ENCODE measurements around the gene DIABLO.

The DIABLO gene

GRCh38 chr12:122185079-122185478, 40.8 kb downstream of the DIABLO start:
- no peaks in the 10 kb centered on the region for H3K9me3 ChIP-seq (ENCODE audit: control insufficient read depth, insufficient read depth, low read length)
- H4K20me1 ChIP-seq (ENCODE audit: control insufficient read depth, insufficient read depth, low read depth, low read length): no peaks in the 10 kb centered on the region
- peaks cover 18% of the 10 kb centered on the region for H3K4me1 ChIP-seq (ENCODE audit: control insufficient read depth, low read length)
- H3K4me3 ChIP-seq (ENCODE audit: low read length): no peak overlapping the region
- H3K4me2 ChIP-seq (ENCODE audit: low read length): no peak overlapping the region
- TF ChIP-seq EZH2phosphoT487 (IDR thresholded peaks at IDR 0.05; ENCODE audit: borderline replicate concordance, low read length): no peak
- no peak for TF ChIP-seq CTCF (IDR thresholded peaks at IDR 0.05; ENCODE audit: low read depth, low read length, poor library complexity, severe bottlenecking)
- no peak overlapping the region for H3K27ac ChIP-seq (ENCODE audit: low read depth, low read length)
- H3K27me3 ChIP-seq (ENCODE audit: control insufficient read depth, low read length): peaks cover 16% of the 10 kb centered on the region
- no peaks in the 10 kb centered on the region for H3K9me2 ChIP-seq (replicated peaks; ENCODE audit: control insufficient read depth, low read length)
- no peaks in the 10 kb centered on the region for H3F3A ChIP-seq (ENCODE audit: control insufficient read depth, insufficient read depth)
- H3K79me2 ChIP-seq (ENCODE audit: control insufficient read depth, low read length): no peaks in the 10 kb centered on the region
- H3K36me3 ChIP-seq (ENCODE audit: control insufficient read depth, low read length): no peaks in the 10 kb centered on the region

- Histone ChIP-seq H3K4me3 (ENCODE audit: low read length) (no peak overlapping the region), H3K36me3 (ENCODE audit: control insufficient read depth, low read length) (no peaks in the 10 kb centered on the region), H3K9me3 (ENCODE audit: control insufficient read depth, insufficient read depth, low read length) (no peaks in the 10 kb centered on the region), H3K4me1 (ENCODE audit: control insufficient read depth, low read length) (peaks cover 18% of the 10 kb centered on the region), H3K9me2 (replicated peaks; ENCODE audit: control insufficient read depth, low read length) (no peaks in the 10 kb centered on the region), H3K79me2 (ENCODE audit: control insufficient read depth, low read length) (no peaks in the 10 kb centered on the region), H3K4me2 (ENCODE audit: low read length) (peak overlapping the region; percentile 26), H3F3A (ENCODE audit: control insufficient read depth, insufficient read depth) (no peaks in the 10 kb centered on the region), H4K20me1 (ENCODE audit: control insufficient read depth, insufficient read depth, low read depth, low read length) (no peaks in the 10 kb centered on the region), H3K27me3 (ENCODE audit: control insufficient read depth, low read length) (peaks cover 16% of the 10 kb centered on the region), H3K27ac (ENCODE audit: low read depth, low read length) (no peak overlapping the region)
- no peak for TF ChIP-seq EZH2phosphoT487 (IDR thresholded peaks at IDR 0.05; ENCODE audit: borderline replicate concordance, low read length)
- no peak for TF ChIP-seq CTCF (IDR thresholded peaks at IDR 0.05; ENCODE audit: low read depth, low read length, poor library complexity, severe bottlenecking)
Observed at GRCh38 chr12:122184517-122184916, 41.3 kb downstream of the DIABLO start.

GRCh38 chr12:122183588-122183940, 42.3 kb downstream of the DIABLO start:
- peak overlapping the region; percentile 52 for H3K4me2 ChIP-seq (ENCODE audit: low read length)
- H3K4me3 ChIP-seq (ENCODE audit: low read length): no peak overlapping the region
- H3K27me3 ChIP-seq (ENCODE audit: control insufficient read depth, low read length): peaks cover 16% of the 10 kb centered on the region
- no peaks in the 10 kb centered on the region for H3K36me3 ChIP-seq (ENCODE audit: control insufficient read depth, low read length)
- no peaks in the 10 kb centered on the region for H3K79me2 ChIP-seq (ENCODE audit: control insufficient read depth, low read length)
- no peak for TF ChIP-seq CTCF (IDR thresholded peaks at IDR 0.05; ENCODE audit: low read depth, low read length, poor library complexity, severe bottlenecking)
- no peak for TF ChIP-seq EZH2phosphoT487 (IDR thresholded peaks at IDR 0.05; ENCODE audit: borderline replicate concordance, low read length)
- H3K9me2 ChIP-seq (replicated peaks; ENCODE audit: control insufficient read depth, low read length): no peaks in the 10 kb centered on the region
- H3K9me3 ChIP-seq (ENCODE audit: control insufficient read depth, insufficient read depth, low read length): no peaks in the 10 kb centered on the region
- no peak overlapping the region for H3K27ac ChIP-seq (ENCODE audit: low read depth, low read length)
- peaks cover 18% of the 10 kb centered on the region for H3K4me1 ChIP-seq (ENCODE audit: control insufficient read depth, low read length)
- H3F3A ChIP-seq (ENCODE audit: control insufficient read depth, insufficient read depth): no peaks in the 10 kb centered on the region
- H4K20me1 ChIP-seq (ENCODE audit: control insufficient read depth, insufficient read depth, low read depth, low read length): no peaks in the 10 kb centered on the region

All from DOHH2 (cell line).